HepG2 (cell line): ENCODE results near the gene CBL. TPM values are rescaled to one million over a fixed set of nuclear protein-coding genes. Genes with fewer than 3 reads are reported as not detected.
A peak's percentile ranks its signal among the peaks of the same experiment; 100 is the strongest.

Source experiments
- BHLHE40 ChIP-seq: IDR thresholded peaks from 2 replicates; pipeline ENCODE4 v1.6.1; 2011; ENCODE audit warnings: low read length, improper control_type of control experiment
- IRF2 ChIP-seq: IDR thresholded peaks from 2 replicates; pipeline ENCODE4 v1.6.1; 2018; ENCODE audit warnings: missing genetic modification reagents, missing compliant biosample characterization
- LCORL ChIP-seq, 2 experiments: fragments of 450-650 bp in 1 of 2; sonication (generic) in 1 of 2; formaldehyde crosslinking in 1 of 2; IDR thresholded peaks; 2 replicates each; pipeline versions ENCODE4 v1.5.0 to v1.6.1; 2017 to 2020; ENCODE audit warnings: antibody characterized with exemption in 1 of 2, missing genetic modification reagents in 1 of 2
- NPAS2 ChIP-seq: sonication (generic); formaldehyde crosslinking; IDR thresholded peaks from 2 replicates; pipeline ENCODE4 v1.8.0; 2022; ENCODE audit warnings: mild to moderate bottlenecking, missing genetic modification reagents, borderline replicate concordance
- POLR2AphosphoS5 ChIP-seq: IDR thresholded peaks from 2 replicates; pipeline ENCODE4 v1.6.1; 2012; ENCODE audit warnings: low read depth, low read length
- RAD21 ChIP-seq: fragments of 450-650 bp; formaldehyde crosslinking; IDR thresholded peaks from 2 replicates; pipeline ENCODE4 v1.5.0; 2020; ENCODE audit warnings: mild to moderate bottlenecking
- SAFB2 ChIP-seq: sonication (generic); formaldehyde crosslinking; IDR thresholded peaks from 2 replicates; pipeline ENCODE4 v1.5.1; 2020; ENCODE audit warnings: missing genetic modification reagents, low read depth, mild to moderate bottlenecking, borderline replicate concordance
- SAP130 ChIP-seq: IDR thresholded peaks from 2 replicates; pipeline ENCODE4 v1.6.1; 2016; ENCODE audit warnings: low read depth
- SOX13 ChIP-seq, 3 experiments: fragments of 450-650 bp in 1 of 3; sonication (generic) in 1 of 3; formaldehyde crosslinking in 1 of 3; IDR thresholded peaks in 2 of 3; conservative IDR thresholded peaks in 1 of 3; 2 replicates each; pipeline versions ENCODE4 v1.5.0 to v1.6.1; 2016 to 2020; ENCODE audit warnings: antibody characterized with exemption in 1 of 3, mild to moderate bottlenecking in 1 of 3, missing compliant biosample characterization in 1 of 3, missing genetic modification reagents in 1 of 3, moderate library complexity in 1 of 3
- SP140L ChIP-seq: sonication (generic); formaldehyde crosslinking; IDR thresholded peaks from 2 replicates; pipeline ENCODE4 v1.4.0; 2020; ENCODE audit warnings: missing genetic modification reagents, borderline replicate concordance
- ZBTB3 ChIP-seq: sonication (generic); formaldehyde crosslinking; IDR thresholded peaks from 2 replicates; pipeline ENCODE4 v1.4.0; 2020; ENCODE audit warnings: low read depth, mild to moderate bottlenecking, moderate library complexity, missing genetic modification reagents, borderline replicate concordance
- ZBTB7B ChIP-seq: sonication (generic); formaldehyde crosslinking; IDR thresholded peaks from 2 replicates; pipeline ENCODE4 v1.4.0; 2020; ENCODE audit warnings: missing genetic modification reagents
- ZNF20 ChIP-seq: sonication (generic); formaldehyde crosslinking; IDR thresholded peaks from 2 replicates; pipeline ENCODE4 v1.4.0; 2020; ENCODE audit warnings: mild to moderate bottlenecking, moderate library complexity, missing genetic modification reagents
- ZNF563 ChIP-seq: sonication (generic); formaldehyde crosslinking; IDR thresholded peaks from 2 replicates; pipeline ENCODE4 v1.8.0; 2022; ENCODE audit warnings: mild to moderate bottlenecking, moderate library complexity, missing genetic modification reagents
- ZNF615 ChIP-seq: sonication (generic); formaldehyde crosslinking; IDR thresholded peaks from 2 replicates; pipeline ENCODE4 v1.5.0; 2020; ENCODE audit warnings: mild to moderate bottlenecking, missing genetic modification reagents, borderline replicate concordance
- ZNF644 ChIP-seq: IDR thresholded peaks from 2 replicates; pipeline ENCODE4 v1.6.1; 2016; ENCODE audit warnings: low read depth
- ZNF720 ChIP-seq: sonication (generic); formaldehyde crosslinking; IDR thresholded peaks from 2 replicates; pipeline ENCODE4 v1.4.0; 2020; ENCODE audit warnings: missing genetic modification reagents
- ZNF850 ChIP-seq: sonication (generic); formaldehyde crosslinking; conservative IDR thresholded peaks from 2 replicates; pipeline ENCODE4 v1.9.0; 2021; ENCODE audit warnings: mild to moderate bottlenecking, missing genetic modification reagents
- polyA plus RNA-seq, 8 experiments: library from polyadenylated mRNA; depleted of rRNA in 3 of 8; stranded (reverse) in 7 of 8; unstranded in 1 of 8; fragments of >200 nt; fragmentation: Illumina TruSeq in 4 of 8; extraction: Trizol in 4 of 8; gene quantifications; 2 replicates each; pipeline versions ENCODE4 v1.2.1 to v1.2.3, GENCODE V29; 2011 to 2016; ENCODE audit warnings: low read depth in 4 of 8, missing spikeins in 1 of 8, mixed read lengths in 1 of 8; ENCODE audit not compliant: insufficient read depth in 1 of 8
- total RNA-seq, 5 experiments: library from RNA; depleted of rRNA; stranded (reverse); fragments of >200 nt; fragmentation: Illumina TruSeq; extraction: Trizol; gene quantifications; 2 replicates each; pipeline ENCODE4 v1.2.3, GENCODE V29; 2016; ENCODE audit warnings: low read depth in 1 of 5
- TF ChIP-seq, protein P1 (sequence below): sonication (generic); formaldehyde crosslinking; IDR thresholded peaks from 2 replicates; pipeline ENCODE4 v1.4.0; 2020; ENCODE audit warnings: mild to moderate bottlenecking, missing genetic modification reagents
- TF ChIP-seq, protein P2 (sequence below): sonication (generic); formaldehyde crosslinking; IDR thresholded peaks from 2 replicates; pipeline ENCODE4 v1.8.1; 2022; ENCODE audit warnings: low read depth, mild to moderate bottlenecking, missing genetic modification reagents
- TF ChIP-seq, protein P3 (sequence below): sonication (generic); formaldehyde crosslinking; IDR thresholded peaks from 2 replicates; pipeline ENCODE4 v1.5.0; 2020; ENCODE audit warnings: missing genetic modification reagents, mild to moderate bottlenecking, borderline replicate concordance
- TF ChIP-seq, protein P4 (sequence below): sonication (generic); formaldehyde crosslinking; IDR thresholded peaks from 2 replicates; pipeline ENCODE4 v1.5.0; 2020; ENCODE audit warnings: missing genetic modification reagents
- TF ChIP-seq, protein P5 (sequence below): sonication (generic); formaldehyde crosslinking; IDR thresholded peaks from 2 replicates; pipeline ENCODE4 v1.9.0; 2022; ENCODE audit warnings: low read depth, missing genetic modification reagents

The CBL gene
- total and polyA plus RNA-seq, 2 of the 13 experiments (the other 11 are each of a cell fraction or from before 2014, with no cell fraction given): 6.6 to 7.4 TPM

DNA sequence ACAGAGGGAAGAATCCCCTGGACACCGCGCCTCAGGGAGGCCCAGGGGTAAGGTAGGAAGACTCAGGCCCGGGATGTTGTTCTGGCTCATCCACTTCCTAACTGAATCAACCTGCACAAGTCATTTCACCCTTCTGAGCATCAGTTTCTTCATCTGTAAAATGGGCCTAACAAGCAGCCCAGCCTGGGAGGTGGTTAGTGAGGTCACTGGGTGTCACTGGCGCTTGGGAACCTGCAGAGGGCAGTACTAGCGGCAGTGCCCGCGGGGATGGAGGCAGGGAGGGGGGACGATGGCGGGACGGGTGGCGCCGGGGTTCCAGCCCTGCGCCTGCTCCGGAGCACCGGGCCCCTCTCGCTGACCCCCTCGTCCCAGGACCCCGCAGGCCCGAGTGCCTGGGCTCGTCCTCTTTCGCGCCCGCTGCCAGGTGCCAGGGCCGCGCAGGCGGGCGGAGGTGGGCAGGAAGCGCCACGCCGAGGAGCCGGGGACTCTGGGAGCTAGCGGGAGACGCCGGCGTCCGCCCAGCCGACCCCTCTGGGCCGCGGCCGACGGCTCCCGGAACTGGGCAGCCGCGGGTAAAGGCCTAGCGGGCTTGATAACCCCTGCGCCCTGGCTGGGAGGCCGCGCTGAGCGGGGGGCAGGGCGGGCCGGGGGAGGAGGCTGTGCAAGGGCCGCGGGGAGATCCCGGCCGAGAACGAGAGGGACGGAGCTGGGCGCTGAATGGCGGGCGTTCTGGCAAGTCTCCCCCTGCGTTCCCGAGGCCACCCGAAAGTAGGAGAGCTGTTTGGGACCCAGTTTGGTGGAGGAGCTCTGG is 37.5 kb upstream of the CBL start, which contains the start of gene NLRX1 (continued):
- TF ChIP-seq, protein P1, sequence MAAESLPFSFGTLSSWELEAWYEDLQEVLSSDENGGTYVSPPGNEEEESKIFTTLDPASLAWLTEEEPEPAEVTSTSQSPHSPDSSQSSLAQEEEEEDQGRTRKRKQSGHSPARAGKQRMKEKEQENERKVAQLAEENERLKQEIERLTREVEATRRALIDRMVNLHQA (CRISPR knock-in tag): no peak
- no peak for TF ChIP-seq SOX13 (IDR thresholded peaks at IDR 0.05)
- TF ChIP-seq SOX13 (CRISPR knock-in tag; conservative IDR thresholded peaks at IDR 0.05 in 1 of 2, IDR thresholded peaks at IDR 0.05 in 1 of 2): peak in 1 of 2 experiments; percentile 3; a peak in 1 of 4 replicates
- peak; percentile 58 for TF ChIP-seq SAP130 (CRISPR knock-in tag)
- TF ChIP-seq, protein P2, sequence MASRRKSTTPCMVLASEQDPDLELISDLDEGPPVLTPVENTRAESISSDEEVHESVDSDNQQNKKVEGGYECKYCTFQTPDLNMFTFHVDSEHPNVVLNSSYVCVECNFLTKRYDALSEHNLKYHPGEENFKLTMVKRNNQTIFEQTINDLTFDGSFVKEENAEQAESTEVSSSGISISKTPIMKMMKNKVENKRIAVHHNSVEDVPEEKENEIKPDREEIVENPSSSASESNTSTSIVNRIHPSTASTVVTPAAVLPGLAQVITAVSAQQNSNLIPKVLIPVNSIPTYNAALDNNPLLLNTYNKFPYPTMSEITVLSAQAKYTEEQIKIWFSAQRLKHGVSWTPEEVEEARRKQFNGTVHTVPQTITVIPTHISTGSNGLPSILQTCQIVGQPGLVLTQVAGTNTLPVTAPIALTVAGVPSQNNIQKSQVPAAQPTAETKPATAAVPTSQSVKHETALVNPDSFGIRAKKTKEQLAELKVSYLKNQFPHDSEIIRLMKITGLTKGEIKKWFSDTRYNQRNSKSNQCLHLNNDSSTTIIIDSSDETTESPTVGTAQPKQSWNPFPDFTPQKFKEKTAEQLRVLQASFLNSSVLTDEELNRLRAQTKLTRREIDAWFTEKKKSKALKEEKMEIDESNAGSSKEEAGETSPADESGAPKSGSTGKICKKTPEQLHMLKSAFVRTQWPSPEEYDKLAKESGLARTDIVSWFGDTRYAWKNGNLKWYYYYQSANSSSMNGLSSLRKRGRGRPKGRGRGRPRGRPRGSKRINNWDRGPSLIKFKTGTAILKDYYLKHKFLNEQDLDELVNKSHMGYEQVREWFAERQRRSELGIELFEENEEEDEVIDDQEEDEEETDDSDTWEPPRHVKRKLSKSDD (CRISPR knock-in tag): 0 out of 2 replicates have a peak, but pooled peaks have one; percentile 50
- peak; percentile 65 for TF ChIP-seq POLR2AphosphoS5
- no peak for TF ChIP-seq LCORL (IDR thresholded peaks at IDR 0.05)
- peak; percentile 56 for TF ChIP-seq LCORL (CRISPR knock-in tag; IDR thresholded peaks at IDR 0.05)
- no peak for TF ChIP-seq SP140L (CRISPR knock-in tag)
- TF ChIP-seq, protein P3, sequence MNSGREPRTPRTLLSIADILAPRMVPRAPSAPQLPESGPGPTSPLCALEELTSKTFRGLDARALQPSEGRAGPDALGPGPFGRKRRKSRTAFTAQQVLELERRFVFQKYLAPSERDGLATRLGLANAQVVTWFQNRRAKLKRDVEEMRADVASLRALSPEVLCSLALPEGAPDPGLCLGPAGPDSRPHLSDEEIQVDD: no peak
- no peak for TF ChIP-seq ZNF720 (CRISPR knock-in tag)
- 0 out of 2 replicates have a peak, but pooled peaks have one; percentile 5 for TF ChIP-seq ZNF615 (CRISPR knock-in tag)
- peak; percentile 84; the same call in 1 of the 2 replicates for TF ChIP-seq ZNF563 (CRISPR knock-in tag)
- TF ChIP-seq ZBTB7B (CRISPR knock-in tag): no peak; the same call in 1 of the 2 replicates
- no peak for TF ChIP-seq IRF2
- TF ChIP-seq ZBTB3: no peak
- TF ChIP-seq SAFB2 (CRISPR knock-in tag): 0 out of 2 replicates have a peak, but pooled peaks have one; percentile 53
- TF ChIP-seq ZNF20 (CRISPR knock-in tag): no peak
- no peak for TF ChIP-seq ZNF644 (CRISPR knock-in tag)
- TF ChIP-seq BHLHE40: no peak
- TF ChIP-seq, protein P4, sequence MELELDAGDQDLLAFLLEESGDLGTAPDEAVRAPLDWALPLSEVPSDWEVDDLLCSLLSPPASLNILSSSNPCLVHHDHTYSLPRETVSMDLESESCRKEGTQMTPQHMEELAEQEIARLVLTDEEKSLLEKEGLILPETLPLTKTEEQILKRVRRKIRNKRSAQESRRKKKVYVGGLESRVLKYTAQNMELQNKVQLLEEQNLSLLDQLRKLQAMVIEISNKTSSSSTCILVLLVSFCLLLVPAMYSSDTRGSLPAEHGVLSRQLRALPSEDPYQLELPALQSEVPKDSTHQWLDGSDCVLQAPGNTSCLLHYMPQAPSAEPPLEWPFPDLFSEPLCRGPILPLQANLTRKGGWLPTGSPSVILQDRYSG (CRISPR knock-in tag): no peak
- TF ChIP-seq NPAS2 (CRISPR knock-in tag): no peak
- TF ChIP-seq, protein P5, sequence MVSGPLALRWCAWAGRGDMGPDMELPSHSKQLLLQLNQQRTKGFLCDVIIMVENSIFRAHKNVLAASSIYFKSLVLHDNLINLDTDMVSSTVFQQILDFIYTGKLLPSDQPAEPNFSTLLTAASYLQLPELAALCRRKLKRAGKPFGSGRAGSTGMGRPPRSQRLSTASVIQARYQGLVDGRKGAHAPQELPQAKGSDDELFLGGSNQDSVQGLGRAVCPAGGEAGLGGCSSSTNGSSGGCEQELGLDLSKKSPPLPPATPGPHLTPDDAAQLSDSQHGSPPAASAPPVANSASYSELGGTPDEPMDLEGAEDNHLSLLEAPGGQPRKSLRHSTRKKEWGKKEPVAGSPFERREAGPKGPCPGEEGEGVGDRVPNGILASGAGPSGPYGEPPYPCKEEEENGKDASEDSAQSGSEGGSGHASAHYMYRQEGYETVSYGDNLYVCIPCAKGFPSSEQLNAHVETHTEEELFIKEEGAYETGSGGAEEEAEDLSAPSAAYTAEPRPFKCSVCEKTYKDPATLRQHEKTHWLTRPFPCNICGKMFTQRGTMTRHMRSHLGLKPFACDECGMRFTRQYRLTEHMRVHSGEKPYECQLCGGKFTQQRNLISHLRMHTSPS (CRISPR knock-in tag): no peak; the same call in 1 of the 2 replicates
- no peak for TF ChIP-seq ZNF850
- TF ChIP-seq RAD21 (CRISPR knock-in tag): peak; percentile 59
